ENCODE data around the gene ATP11C. TPM values are rescaled to one million over a fixed set of nuclear protein-coding genes. Genes with fewer than 3 reads are reported as not detected.

Gene ATP11C
- total and polyA plus RNA-seq, 2 experiments from 2014 or later, result 44.0 to 90.7 TPM

GRCh38 chrX:139924696-139925095, 8.2 kb downstream of the ATP11C start (continued):
- TF ChIP-seq ZNF462 (CRISPR knock-in tag; IDR thresholded peaks at IDR 0.05) (no peak), ETS1 (IDR thresholded peaks at IDR 0.05) (no peak), JUNB (IDR thresholded peaks at IDR 0.05; ENCODE audit: unreplicated experiment) (no peak), STAT1 (IDR thresholded peaks at IDR 0.05; ENCODE audit: unreplicated experiment) (no peak), EZH2phosphoT487 (IDR thresholded peaks at IDR 0.05; ENCODE audit: unreplicated experiment) (no peak), NANOG (IDR thresholded peaks at IDR 0.05; ENCODE audit: borderline replicate concordance) (no peak), POLR2AphosphoS5 (IDR thresholded peaks at IDR 0.05; ENCODE audit: low read depth) (no peak), CTCF (conservative IDR thresholded peaks at IDR 0.05; ENCODE audit: low read depth in 2 of 2) (no peak), EZH2 (IDR thresholded peaks at IDR 0.05; ENCODE audit: low read depth, unreplicated experiment) (no peak), CREB1 (CRISPR knock-in tag; IDR thresholded peaks at IDR 0.05; ENCODE audit: low read depth) (no peak)

All from GM23338 (cell line).